Heart right ventricle (tissue), 16 donors: ENCODE data around the gene ATP10A. TPM values are rescaled to one million over a fixed set of nuclear protein-coding genes. Genes with fewer than 3 reads are reported as not detected.
A peak's percentile ranks its signal among the peaks of the same experiment; 100 is the strongest.

Source experiments
- ATAC-seq, 8 donors: fragments of 200-7000 bp; cut with Tn5 transposase; one replicate each; pipeline ENCODE4 v1.9.1; 2020; ENCODE audit warnings: mild to moderate bottlenecking in 8 of 8, moderate library complexity in 8 of 8, moderate number of reproducible peaks in 1 of 8
- DNase-seq, 2 donors: peaks; one replicate each; pipeline ENCODE4 v3.0.0-alpha.2; 2020
- H3K27ac ChIP-seq, 10 donors: fragments of 200-600 bp; sonication (generic) in 2 of 10; one replicate each; pipeline versions ENCODE4 v1.5.0 to v1.8.0; 2020 to 2022; ENCODE audit warnings: mild to moderate bottlenecking in 3 of 10
- H3K27me3 ChIP-seq, 7 donors: fragments of 200-600 bp; one replicate each; pipeline ENCODE4 v1.8.0; 2021 to 2022; ENCODE audit warnings: mild to moderate bottlenecking in 2 of 7
- H3K36me3 ChIP-seq, 9 donors: fragments of 200-600 bp; sonication (generic) in 1 of 9; one replicate each; pipeline versions ENCODE4 v1.5.0 to v1.8.0; 2020 to 2022; ENCODE audit warnings: mild to moderate bottlenecking in 2 of 9
- H3K4me1 ChIP-seq, 9 donors: fragments of 200-600 bp; sonication (generic) in 1 of 9; one replicate each; pipeline versions ENCODE4 v1.5.0 to v1.8.0; 2020 to 2022; ENCODE audit warnings: mild to moderate bottlenecking in 4 of 9
- H3K4me3 ChIP-seq, 10 donors: fragments of 200-600 bp; sonication (generic) in 2 of 10; one replicate each; pipeline versions ENCODE4 v1.5.0 to v1.8.0; 2020 to 2022; ENCODE audit warnings: mild to moderate bottlenecking in 7 of 10, moderate library complexity in 2 of 10
- H3K9me3 ChIP-seq, 11 donors: fragments of 200-600 bp in 10 of 11; sonication (generic) in 2 of 11; one replicate each; pipeline versions ENCODE4 v1.5.0 to v1.8.0; 2013 to 2022; ENCODE audit warnings: mild to moderate bottlenecking in 2 of 11, control low read depth in 1 of 11, moderate library complexity in 1 of 11
- CTCF ChIP-seq, 9 donors: fragments of 200-600 bp; sonication (generic) in 2 of 9; IDR thresholded peaks; one replicate each; pipeline versions ENCODE4 v1.5.0 to v1.8.0; 2021 to 2022; ENCODE audit warnings: antibody characterized with exemption in 9 of 9, mild to moderate bottlenecking in 5 of 9, moderate library complexity in 1 of 9
- WGBS, 2 donors: extraction: QIAGEN DNeasy Blood & Tissue Kit; methylation state at CpG; one replicate each; pipeline ENCODE4 v1.1.7; 2013; ENCODE audit warnings: inconsistent platforms in 1 of 2; 5-methylcytosine and 5-hydroxymethylcytosine counted together
- intact Hi-C, 10 donors: fragments of 100-400 bp; cut with DNase I; formaldehyde crosslinking; loops; one replicate each; pipeline versions ENCODE4 v1.11.1 to v1.14.2; 2022
- polyA plus RNA-seq, 2 donors: library from polyadenylated mRNA; stranded (reverse); fragments of 200-250 nt; gene quantifications; one replicate each; pipeline ENCODE4 v1.2.3, GENCODE V29; 2013
- total RNA-seq, 10 donors: library from RNA; stranded (reverse); fragmentation: NEBNext Ultra II Directional in 3 of 10; extraction: Animal tissue kit (Norgen Biotek cat#: 25700) in 3 of 10; gene quantifications; one replicate each; pipeline versions ENCODE4 v1.2.1 to v1.2.4, GENCODE V29; 2021 to 2023
- donor health status: Arrhythmogenic right ventricular cardiomyopathy.
- donor health status: ischemic (EF 13 %, LVEDD 7.1; RV severe dilation, severe dysfunction).
- donor health status: healthy with polysubstance abuse.
- donor health status: DM: no; HTN: yes; CAD: no.
- donor health status: DM: no; HTN: no; CAD: no.
- donor health status: ischemic (EF 25% LVEDD 6.9; RV normal size, moderate dysfunction).
- donor health status: ischemic (EF 25% LVEDD 5.7; RV mildly dilated, moderate dysfunction).
- donor health status: healthy.
- donor health status: DM: yes; HTN: yes; CAD: no.
- donor health status: Ischemic cardiomyopathy.
- donor health status: ischemic (EF 35%, LVEDD 5.7; RV mildly dilated, moderate dysfunction).
- donor health status: nonischemic (EF 11% LVEDD 7.7; RV severe dilation, severe dysfunction).
- donor health status: DM: yes; HTN: yes; CAD: no.
- donor health status: PGD.
- donor health status: ischemic (EF 29% LVEDD 5.4; RV normal size, mild dysfunction).
- donor health status: nonischemic (EF 23%, LVEDD 6.1; RV moderate dilation, normal function).

ATP10A gene
- total and polyA plus RNA-seq, 12 donors: 0.45 to 2.2 (median 0.89) TPM

- no peak for TF ChIP-seq CTCF (IDR thresholded peaks at IDR 0.05)
- H3K9me3 ChIP-seq: no peaks in the 10 kb centered on the region
- no peak overlapping the region for H3K4me3 ChIP-seq
- peak in 4 of 8 donors; percentile 19 to 35 (median 24) for ATAC-seq
- 42 to 45% methylated on average over 13 of the region's 13 CpGs for WGBS, 2 donors
- peak overlapping the region in 7 of 10 donors; percentile 11 to 36 (median 29) for H3K27ac ChIP-seq
- H3K36me3 ChIP-seq: no peaks in the 10 kb centered on the region
- H3K4me1 ChIP-seq: peaks cover 0 to 69% (median 28%) of the 10 kb centered on the region in 9 donors
- intact Hi-C loops: loop anchor here in 3 of 10 donors (2.0 to 10.0 kb wide), 3 partner anchors 61 to 77 kb away; partner anchors contain the start of gene ATP10A (in 2 of the 3)
- H3K27me3 ChIP-seq: no peaks in the 10 kb centered on the region
- DNase-seq: no peak
Measured at GRCh38 chr15:25787855-25788520, 75.1 kb downstream of the ATP10A start.

- TF ChIP-seq CTCF (IDR thresholded peaks at IDR 0.05): no peak
- Histone ChIP-seq H3K27me3 (no peaks in the 10 kb centered on the region), H3K27ac (peak overlapping the region in 2 of 10 donors; percentile 12 to 31), H3K4me1 (peaks cover 0 to 66% (median 28%) of the 10 kb centered on the region in 9 donors), H3K4me3 (no peak overlapping the region), H3K9me3 (no peaks in the 10 kb centered on the region), H3K36me3 (no peaks in the 10 kb centered on the region)
- intact Hi-C loops: loop anchor here in 2 of 10 donors (5.0 to 10.0 kb wide), 2 partner anchors 75 to 77 kb away; partner anchors contain the start of gene ATP10A (in 2 of the 2)
- WGBS, 2 donors: 94 to 95% methylated on average over 2 of the region's 2 CpGs
- ATAC-seq (no peak), DNase-seq (no peak)
Measured at GRCh38 chr15:25787381-25787780, 75.7 kb downstream of the ATP10A start.

GRCh38 chr15:25786040-25786439 lies 77.1 kb downstream of the ATP10A start:
- TF ChIP-seq CTCF (IDR thresholded peaks at IDR 0.05): no peak
- ATAC-seq (no peak), DNase-seq (no peak)
- no peaks in the 10 kb centered on the region for H3K9me3 ChIP-seq
- no peak overlapping the region for H3K4me3 ChIP-seq
- 96 to 97% methylated on average over 14 of the region's 14 CpGs for WGBS, 2 donors
- H3K27me3 ChIP-seq: no peaks in the 10 kb centered on the region
- peaks cover 0 to 62% (median 28%) of the 10 kb centered on the region in 9 donors for H3K4me1 ChIP-seq
- intact Hi-C loops: loop anchor here in 2 of 10 donors (5.0 to 10.0 kb wide), 2 partner anchors 76 to 79 kb away; partner anchors contain the start of gene ATP10A (in 2 of the 2)
- H3K36me3 ChIP-seq: no peaks in the 10 kb centered on the region
- H3K27ac ChIP-seq: peak overlapping the region in 1 of 10 donors; percentile 36

GRCh38 chr15:25785641-25786025 lies 77.5 kb downstream of the ATP10A start:
- TF ChIP-seq CTCF (IDR thresholded peaks at IDR 0.05): no peak
- Histone ChIP-seq H3K4me3 (no peak overlapping the region), H3K36me3 (peaks cover 0 to 3% (median 0%) of the 10 kb centered on the region in 9 donors), H3K4me1 (peaks cover 0 to 58% (median 24%) of the 10 kb centered on the region in 9 donors), H3K9me3 (no peaks in the 10 kb centered on the region), H3K27ac (peak overlapping the region in 2 of 10 donors; percentile 14), H3K27me3 (no peaks in the 10 kb centered on the region)
- WGBS, 2 donors: 63 to 64% methylated on average over 9 of the region's 9 CpGs
- ATAC-seq: no peak
- no peak for DNase-seq
- intact Hi-C loops: loop anchor here in 2 of 10 donors (5.0 to 10.0 kb wide), 2 partner anchors 77 to 79 kb away; partner anchors contain the start of gene ATP10A (in 2 of the 2)
